Measurements from ENCODE around the gene VWF.
A peak's percentile ranks its signal among the peaks of the same experiment; 100 is the strongest.
"Not testable (repeated sequence)": the region's sequence is repeated elsewhere in the genome, so short reads cannot be mapped to it uniquely, and the experiment has no call there.

Gene VWF

DNA sequence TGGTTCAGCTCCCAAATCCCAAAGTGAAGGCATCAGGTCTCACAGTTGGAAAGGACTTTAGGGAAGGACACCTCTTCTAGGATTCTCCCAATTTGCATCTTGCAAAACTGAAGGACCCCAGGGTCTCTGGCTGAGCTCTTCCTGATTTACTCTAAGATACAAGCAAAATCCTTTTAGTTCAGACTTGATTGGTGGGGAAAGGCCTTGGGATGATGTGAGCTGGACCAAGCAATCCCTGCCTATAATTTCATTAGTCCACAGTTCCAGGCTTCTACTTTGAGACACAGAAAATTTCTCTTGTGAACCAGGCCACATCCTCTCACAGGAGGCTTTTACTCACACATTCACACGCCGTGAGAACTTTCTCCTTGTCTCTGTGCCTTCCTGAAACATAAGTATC lies 23.6 kb upstream of the VWF start:
- no peak for DNase-seq (ENCODE audit: low read depth, low spot score)
- H3K4me3 ChIP-seq (ENCODE audit: low read length), result no peak overlapping the region

DNA sequence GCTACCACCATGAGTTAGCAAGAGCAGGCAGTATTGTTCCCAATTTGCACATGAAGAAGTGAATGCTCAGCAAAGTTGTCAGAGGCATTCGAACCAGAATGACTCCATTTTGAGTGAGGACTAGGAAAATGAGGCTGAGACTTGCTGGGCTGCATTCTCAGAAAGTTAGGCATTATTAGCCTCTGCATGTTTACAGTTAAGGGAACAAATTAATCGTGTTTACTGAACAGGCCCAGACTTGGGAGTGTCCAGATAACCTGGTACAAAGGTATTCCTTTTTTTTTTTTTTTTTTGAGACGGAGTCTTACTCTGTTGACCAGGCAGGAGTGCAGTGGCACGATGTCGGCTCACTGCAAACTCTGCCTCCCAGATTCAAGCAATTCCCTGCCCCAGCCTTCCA lies 22.5 kb upstream of the VWF start:
- no peak for DNase-seq (ENCODE audit: low read depth, low spot score)
- H3K4me3 ChIP-seq (ENCODE audit: low read length), result no peak overlapping the region

DNA sequence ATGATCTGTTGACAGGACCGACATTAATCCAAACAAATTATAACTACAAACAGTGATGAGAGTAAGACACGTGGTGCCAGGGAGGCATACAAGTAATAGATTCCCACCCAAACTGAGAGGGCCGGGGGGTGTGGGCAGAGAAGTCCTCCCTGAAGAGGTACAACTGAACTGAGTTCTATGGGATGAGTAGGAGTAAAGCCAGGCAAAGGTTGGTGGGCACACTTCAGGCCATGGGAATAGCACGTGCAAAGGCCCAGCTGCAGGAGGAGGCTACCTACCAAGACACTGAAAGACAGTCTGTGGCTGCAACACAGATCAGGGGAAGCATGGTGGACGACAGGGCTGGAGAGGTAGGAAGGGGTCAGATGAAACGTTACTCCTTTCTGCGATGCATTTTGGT lies 22.0 kb upstream of the VWF start:
- DNase-seq (ENCODE audit: low read depth, low spot score), result no peak

DNA sequence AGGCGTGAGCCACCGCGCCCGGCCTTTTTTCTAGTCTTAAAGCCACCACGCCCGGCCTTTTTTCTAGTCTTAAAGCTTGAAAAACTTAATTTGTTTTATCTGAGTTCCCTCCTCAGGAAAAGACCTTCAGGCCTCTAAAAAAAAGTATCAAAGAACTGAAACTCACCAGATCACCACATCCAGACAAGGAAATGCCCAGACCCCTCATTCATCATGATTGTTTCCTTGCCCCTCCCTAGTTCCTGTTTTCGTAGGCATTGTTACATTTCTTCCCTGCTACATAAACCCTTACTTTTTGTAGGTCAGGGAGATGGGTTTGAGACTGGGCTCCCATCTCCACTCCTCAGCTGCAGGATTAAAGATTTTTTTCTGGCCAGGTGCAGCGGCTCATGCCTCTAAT lies 21.1 kb upstream of the VWF start:
- H3K4me3 ChIP-seq (ENCODE audit: low read length), result no peak overlapping the region
- DNase-seq (ENCODE audit: low read depth, low spot score), result no peak

More for the DNA sequence above, 22.0 kb upstream of the VWF start:
- no peak overlapping the region for H3K4me3 ChIP-seq (ENCODE audit: low read length)

DNA sequence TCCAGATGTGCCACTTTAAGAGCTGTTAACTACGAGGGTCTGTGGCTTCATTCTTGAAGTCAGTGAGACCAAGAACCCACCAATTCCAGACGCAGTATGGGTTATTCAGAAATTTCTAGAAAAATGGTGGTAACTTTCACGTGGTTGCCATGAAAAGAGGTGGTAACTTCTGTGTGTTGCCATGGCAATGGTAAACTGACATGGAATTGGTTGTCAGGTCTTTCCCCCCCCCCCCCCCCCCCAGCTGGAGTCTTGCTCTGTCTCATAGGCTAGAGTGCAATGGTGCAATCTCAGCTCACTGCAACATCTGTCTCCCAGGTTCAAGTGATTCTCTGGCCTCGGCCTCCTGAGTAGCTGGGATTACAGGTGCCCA lies 18.8 kb upstream of the VWF start:
- no peak for DNase-seq (ENCODE audit: low read depth, low spot score)
- H3K4me3 ChIP-seq (ENCODE audit: low read length), result no peak overlapping the region

DNA sequence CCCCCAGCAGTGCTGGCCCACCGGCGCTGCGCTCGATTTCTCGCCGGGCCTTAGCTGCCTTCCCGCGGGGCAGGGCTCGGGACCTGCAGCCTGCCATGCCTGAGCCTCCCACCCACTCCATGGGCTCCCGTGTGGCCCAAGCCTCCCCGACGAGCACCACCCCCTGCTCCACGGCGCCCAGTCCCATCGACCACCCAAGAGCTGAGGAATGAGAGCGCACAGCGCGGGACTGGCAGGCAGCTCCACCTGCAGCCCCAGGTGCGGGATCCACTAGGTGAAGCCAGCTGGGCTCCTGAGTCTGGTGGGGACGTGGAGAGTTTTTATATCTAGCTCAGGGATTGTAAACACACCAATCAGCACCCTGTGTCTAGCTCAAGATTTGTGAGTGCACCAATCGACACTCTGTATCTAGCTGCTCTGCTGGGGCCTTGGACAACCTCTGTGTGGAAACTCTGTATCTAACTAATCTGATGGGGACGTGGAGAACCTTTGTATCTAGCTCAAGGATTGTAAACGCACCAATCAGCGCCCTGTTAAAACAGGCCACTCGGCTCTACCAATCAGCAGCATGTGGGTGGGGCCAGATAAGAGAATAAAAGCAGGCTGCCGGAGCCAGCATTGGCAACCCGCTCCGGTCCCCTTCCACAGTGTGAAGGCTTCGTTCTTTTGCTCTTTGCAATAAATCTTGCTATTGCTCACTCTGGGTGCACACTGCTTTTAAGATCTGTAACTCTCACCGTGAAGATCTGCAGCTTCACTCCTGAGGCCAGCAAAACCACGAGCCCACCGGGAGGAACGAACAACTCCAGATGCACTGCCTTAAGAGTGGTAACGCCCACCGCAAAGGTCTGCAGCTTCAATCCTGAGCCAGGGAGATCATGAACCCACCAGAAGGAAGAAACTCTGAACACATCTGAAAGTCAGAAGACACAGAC lies 18.2 kb upstream of the VWF start:
- DNase-seq (ENCODE audit: low read depth, low spot score), result peak; percentile 82
- not testable (repeated sequence) for H3K4me3 ChIP-seq (ENCODE audit: low read length)

DNA sequence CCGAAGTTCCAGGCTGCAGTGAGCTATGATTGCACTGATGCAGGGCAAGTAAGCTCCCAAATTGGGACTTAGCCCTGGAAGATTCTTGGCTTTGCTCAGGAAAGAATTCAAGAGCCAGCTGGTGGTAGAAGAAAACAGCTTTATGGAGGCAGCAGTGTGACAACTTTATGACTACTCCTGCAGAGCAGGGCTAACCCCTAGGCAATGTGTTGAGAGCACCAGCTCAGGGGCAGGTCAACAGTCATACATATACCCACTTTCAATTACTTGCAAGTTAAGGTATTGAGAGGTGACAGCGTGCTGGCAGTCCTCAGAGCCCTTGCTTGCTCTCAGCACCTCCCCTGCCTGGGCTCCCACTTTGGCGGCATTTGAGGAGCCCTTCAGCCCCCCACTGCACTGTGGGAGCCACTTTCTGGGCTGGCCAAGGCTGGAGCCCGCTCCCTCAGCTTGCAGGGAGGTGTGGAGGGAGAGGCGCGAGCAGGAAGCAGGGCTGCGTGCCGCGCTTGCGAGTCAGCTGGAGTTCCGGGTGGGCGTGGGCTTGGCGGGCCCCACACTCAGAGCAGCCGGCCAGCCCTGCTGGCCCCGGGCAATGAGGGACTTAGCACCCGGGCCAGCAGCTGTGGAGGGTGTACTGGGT lies 17.4 kb upstream of the VWF start:
- not testable (repeated sequence) for DNase-seq (ENCODE audit: low read depth, low spot score); H3K4me3 ChIP-seq (ENCODE audit: low read length)

DNA sequence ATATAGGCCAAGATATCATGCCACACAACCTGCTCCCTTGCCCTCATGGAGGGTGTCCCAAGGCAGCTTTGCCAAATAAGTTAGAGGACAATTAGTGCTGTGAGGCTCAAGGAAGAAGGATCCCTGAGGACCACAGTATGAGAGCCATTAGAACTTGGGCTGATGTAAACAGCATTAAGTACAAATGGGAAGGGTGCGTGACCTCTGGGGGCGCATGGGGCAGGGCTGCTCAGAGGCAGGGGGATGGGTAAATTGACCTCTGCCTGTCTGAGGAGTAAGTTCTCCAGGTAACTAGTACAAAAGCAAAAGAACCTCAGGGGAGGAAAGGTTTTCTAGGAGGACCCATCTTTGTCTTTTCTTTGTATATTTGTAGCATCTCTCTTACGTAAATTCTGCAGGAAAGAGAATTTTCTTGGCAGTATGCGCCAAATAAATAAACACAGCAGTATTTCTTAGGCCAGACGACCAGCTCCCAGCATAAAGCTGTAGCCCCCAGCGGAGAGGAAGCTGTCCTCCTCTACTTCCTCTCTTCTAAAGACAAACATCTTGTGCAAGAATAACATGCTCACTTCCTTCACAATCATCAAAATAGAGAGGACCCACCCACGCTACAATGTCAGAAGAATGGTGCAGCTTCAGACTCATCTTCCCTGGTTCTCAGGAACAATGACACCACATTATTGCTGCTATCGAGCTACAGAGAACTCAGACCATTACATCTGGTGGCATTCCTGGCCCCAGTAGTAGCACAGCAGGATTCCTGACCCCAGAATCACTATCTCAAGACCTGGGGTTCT lies 16.4 kb upstream of the VWF start:
- DNase-seq (ENCODE audit: low read depth, low spot score), result no peak

DNA sequence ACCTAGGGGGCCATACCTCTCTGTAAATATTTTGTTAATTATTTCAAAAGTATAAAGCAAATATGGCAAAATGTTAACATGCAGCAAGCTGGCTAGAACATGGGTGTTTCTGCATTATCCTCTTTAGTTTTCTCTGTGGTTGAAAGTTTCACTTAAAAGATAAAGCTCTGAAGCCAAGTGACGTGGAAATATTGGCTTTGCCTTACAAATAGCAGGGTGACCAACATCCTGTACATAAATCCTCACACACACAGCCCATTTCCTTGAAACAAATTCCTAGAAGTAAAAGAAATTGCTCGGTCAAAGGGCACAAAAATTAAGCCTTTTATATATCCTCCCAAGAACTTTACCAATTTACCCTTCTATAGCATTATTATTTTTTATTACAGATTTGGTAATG lies 10.6 kb upstream of the VWF start:
- no peak overlapping the region for H3K4me3 ChIP-seq (ENCODE audit: low read length)
- no peak for DNase-seq (ENCODE audit: low read depth, low spot score)

More for the DNA sequence above, 16.4 kb upstream of the VWF start:
- no peak overlapping the region for H3K4me3 ChIP-seq (ENCODE audit: low read length)

DNA sequence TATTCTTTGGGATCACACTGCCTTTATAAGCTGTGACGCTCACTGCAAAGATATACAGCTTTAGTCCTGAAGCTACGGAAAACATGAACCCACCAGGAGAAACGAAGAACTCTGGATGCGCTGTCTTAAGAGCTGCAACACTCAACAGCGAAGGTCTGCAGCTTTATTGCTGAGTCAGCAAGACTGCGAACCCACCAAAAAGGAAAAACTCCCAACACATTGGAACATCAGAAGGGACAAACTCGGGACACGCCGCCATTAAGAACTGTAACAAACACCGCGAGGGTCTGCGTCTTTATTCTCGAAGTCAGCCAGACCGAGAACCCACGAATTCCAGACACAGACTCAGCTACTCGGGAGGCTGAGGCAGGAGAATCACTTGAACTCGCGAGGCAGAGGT lies 9.2 kb upstream of the VWF start:
- no peak for DNase-seq (ENCODE audit: low read depth, low spot score)
- no peak overlapping the region for H3K4me3 ChIP-seq (ENCODE audit: low read length)

DNA sequence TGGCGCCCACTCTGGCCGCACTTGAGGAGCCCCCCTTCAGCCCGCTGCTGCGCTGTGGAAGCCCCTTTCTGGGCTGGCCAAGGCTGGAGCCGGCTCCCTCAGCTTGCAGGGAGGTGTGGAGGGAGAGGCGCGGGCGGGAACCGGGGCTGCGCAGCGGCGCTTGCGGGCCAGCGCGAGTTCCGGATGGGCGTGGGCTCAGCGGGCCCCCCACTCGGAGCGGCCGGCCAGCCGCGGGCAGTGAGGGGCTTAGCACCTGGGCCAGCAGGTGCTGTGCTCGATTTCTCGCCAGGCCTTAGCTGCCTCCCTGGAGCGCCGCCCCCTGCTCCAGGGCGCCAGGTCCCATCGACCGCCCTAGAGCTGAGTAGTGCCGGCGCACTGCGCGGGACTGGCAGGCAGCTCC lies 8.0 kb upstream of the VWF start:
- no peak overlapping the region for H3K4me3 ChIP-seq (ENCODE audit: low read length)
- no peak for DNase-seq (ENCODE audit: low read depth, low spot score)

DNA sequence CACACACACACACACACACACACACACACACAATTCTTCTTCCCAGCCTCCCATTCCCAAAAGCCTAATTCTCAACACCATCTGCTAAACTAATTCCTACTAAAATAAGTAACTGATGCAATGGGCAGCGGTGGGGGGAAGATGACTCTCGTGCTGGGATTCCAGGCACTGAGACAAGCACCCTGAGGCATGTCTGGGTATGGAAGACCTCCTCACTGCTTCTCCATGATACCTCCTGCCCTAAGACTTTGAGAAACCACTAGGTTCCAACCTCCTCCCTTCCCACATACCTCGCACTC lies 789 bp upstream of the VWF start:
- no peak for DNase-seq (ENCODE audit: low read depth, low spot score)
- H3K4me3 ChIP-seq (ENCODE audit: low read length), result no peak overlapping the region

DNA sequence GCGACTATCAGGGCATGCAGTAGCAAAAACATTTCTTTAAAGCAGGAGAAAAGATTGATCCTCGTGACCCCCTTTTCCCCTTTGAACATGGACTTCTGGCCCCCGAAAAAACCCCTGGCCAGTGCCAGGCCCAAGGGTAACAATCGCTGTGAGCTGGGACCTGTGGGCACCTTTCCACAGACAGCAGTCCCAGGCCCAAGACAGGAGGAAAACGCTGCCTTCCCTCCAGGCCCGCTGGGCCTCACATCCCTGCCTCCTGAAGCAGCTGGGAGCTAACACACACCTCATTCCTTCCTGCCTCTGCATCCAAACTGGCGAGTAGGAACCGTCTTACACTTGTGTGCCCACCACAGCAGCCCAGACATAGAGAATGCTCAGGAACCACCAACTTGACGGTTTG lies 1.2 kb downstream of the VWF start:
- H3K4me3 ChIP-seq (ENCODE audit: low read length), result no peak overlapping the region

DNA sequence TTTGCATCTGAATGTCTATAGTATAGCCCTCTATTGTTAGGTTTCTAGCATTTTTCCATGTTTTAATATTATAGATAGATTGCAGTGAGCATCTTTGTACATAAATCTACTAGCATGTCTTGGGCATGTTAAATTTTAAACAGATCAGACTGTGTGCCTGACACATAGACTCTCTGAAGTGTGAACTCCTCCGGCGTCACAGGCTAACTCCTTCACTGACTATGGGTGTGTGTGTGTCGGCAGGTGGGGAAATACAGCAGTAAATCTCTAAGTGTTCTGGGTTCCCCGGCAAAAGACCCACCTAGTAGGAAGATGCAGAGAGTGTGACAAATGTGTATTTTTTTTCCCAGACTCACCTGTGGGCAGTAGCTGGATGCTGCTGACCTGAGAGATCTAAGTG lies 2.3 kb downstream of the VWF start:
- no peak for DNase-seq (ENCODE audit: low read depth, low spot score)

More for the DNA sequence above, 1.2 kb downstream of the VWF start:
- DNase-seq (ENCODE audit: low read depth, low spot score), result no peak

DNA sequence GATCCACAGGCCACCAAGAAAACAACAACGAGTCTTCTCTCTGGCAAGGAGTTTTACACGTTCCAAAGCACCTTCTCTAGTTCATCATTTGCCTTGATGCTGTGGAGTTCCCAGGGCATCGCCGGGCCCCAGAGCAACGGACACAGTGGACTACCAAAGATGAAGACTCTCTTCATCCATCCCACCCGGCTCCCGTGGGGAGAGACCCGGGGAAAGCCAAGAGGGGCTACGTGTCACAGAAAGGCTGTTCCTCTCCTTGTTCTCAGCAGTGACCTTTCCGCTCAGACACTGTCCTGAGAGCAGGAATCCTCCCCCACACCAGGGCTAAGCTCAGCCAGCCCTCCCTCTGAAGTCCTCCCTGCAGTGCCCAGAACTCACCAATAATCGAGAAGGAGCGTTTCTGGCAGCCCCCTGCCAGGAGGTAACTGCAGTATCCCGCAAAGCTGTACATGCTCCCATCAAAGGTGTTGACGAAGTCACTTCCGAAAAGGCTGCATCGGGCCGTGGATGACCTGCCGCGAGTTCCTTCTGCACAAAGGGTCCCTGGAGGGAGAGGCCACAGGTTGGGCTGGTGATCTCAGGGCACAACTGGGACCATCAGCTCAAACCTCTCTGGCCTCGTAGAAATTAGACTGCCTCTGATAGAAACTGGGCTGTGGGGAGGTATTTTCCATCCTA lies 3.5 kb downstream of the VWF start:
- no peak overlapping the region for H3K4me3 ChIP-seq (ENCODE audit: low read length)
- DNase-seq (ENCODE audit: low read depth, low spot score), result no peak

More for the DNA sequence above, 2.3 kb downstream of the VWF start:
- no peak overlapping the region for H3K4me3 ChIP-seq (ENCODE audit: low read length)

DNA sequence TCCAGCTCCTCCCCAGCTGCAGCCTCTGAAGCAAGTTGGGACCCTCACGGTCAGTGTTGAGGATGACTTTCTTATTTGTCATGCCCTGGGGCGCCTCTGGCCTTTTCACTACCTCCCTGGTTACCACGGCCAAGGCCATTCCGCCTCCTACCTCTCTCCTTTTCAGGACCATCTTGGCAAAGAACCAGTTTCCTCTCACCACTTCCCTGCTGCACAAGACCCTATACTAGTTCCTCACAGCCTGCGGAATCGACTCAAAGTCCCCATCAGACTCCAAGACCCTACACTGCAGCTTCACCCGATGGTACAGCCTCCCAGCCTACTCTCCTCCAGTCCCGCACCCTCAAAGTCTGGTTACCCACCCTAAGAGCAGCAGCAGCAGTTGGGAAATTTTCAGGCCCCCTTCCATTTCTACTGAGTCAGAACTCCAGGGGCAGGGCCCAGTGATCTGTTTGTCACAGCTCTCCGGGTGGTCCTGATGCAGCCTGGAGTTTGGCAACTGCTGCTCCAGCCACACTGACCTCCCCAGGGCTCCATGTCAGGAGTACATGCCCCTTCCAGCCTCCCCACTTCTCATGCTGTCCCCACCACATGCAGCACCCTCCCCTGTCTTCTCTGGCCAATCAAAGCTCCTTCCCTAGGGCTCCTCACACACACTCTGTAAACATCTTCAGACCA lies 5.4 kb downstream of the VWF start:
- no peak for DNase-seq (ENCODE audit: low read depth, low spot score)
- no peak overlapping the region for H3K4me3 ChIP-seq (ENCODE audit: low read length)

DNA sequence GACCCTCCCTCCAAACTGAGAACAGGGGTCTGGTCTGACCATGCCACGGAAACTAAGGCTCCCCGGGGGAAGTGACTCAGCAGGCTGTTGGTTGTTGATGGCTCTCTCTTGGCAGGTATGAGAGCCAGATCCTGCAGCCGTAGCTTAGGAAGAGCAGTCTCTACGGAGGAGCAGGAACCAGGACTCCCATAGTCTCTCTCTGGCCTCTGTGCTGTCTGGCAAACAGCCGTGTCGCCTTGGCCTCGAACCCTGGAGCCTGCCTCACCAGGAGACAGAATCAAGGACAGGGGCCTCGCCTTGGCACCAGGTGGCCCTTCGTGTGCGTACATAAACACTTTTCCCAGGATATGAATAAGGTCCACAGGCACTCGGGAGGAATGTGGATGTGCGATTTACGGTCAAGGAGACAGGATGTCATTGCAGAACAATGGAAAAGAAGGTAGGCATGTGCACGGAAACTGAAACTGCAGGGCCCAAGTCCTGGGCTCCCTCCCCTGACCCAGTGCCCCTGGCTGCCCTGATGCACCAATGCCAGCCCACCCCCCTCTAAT lies 7.9 kb downstream of the VWF start:
- H3K4me3 ChIP-seq (ENCODE audit: low read length), result no peak overlapping the region
- DNase-seq (ENCODE audit: low read depth, low spot score), result no peak

DNA sequence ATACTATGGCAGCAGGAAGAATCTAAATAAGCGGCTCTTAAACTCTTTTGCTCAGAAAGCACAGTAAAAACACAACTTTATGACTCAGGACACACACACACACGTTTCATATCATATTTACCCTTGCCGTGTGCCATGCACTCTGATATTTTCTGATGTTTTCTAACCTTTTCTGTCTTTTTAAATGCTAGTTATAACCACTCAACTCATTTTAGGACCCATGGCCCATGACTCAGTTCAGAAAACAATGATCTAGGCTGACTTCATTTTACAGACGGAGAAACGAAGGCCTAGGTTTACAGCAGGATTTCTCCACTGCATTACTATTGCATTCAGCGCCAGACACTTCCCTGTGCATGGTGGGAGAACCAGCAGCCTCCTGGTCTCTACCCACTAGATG lies 9.1 kb downstream of the VWF start:
- H3K4me3 ChIP-seq (ENCODE audit: low read length), result no peak overlapping the region
- no peak for DNase-seq (ENCODE audit: low read depth, low spot score)

DNA sequence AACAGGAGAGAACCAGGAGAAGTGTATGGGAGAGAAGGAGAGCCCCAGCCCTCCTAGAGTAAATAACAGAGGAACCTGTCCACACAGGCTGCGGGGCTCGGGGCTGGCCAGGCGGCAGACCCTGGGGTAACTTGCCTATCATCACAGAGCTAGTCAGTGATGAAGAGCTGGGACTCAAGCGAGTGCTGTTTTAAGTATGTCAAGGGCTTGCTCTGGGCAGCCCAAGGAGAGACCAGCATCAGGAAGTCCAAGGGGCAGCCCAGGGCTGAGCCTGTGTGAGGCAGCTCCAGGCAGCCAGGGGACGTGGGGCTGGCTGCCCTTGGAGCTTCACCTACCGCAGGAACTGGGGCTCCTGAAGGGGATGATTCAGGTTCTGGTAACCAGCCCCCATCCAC lies 10.0 kb downstream of the VWF start:
- DNase-seq (ENCODE audit: low read depth, low spot score), result no peak
- H3K4me3 ChIP-seq (ENCODE audit: low read length), result no peak overlapping the region
